NCI-H345 treated with DMSO at 0.1 percent for 48 hours (cell line): Measurements from ENCODE around the gene ANGPTL2.
"Not testable (repeated sequence)": the region's sequence is repeated elsewhere in the genome, so short reads cannot be mapped to it uniquely, and the experiment has no call there.

Experiments used
- DNase-seq: peaks from one replicate; lab custom pipeline; 2025; ENCODE audit not compliant: unreplicated experiment; lab: John Stamatoyannopoulos, UW

The ANGPTL2 gene

GRCh38 chr9:127122176-127123063, at the start of gene ANGPTL2:
Gene ANGPTL2, minus strand, starts transcription at chr9:127122635. Its CDS starts 13,904 bp downstream, at chr9:127108731.
- DNase-seq = peak; percentile 58

GRCh38 chr9:127171348-127171747, 48.9 kb upstream of the ANGPTL2 start:
- DNase-seq = not testable (repeated sequence)

GRCh38 chr9:127170652-127171051, 48.2 kb upstream of the ANGPTL2 start:
- DNase-seq = no peak

- DNase-seq = no peak
Measured at GRCh38 chr9:127170103-127170502, 47.7 kb upstream of the ANGPTL2 start.

GRCh38 chr9:127169575-127169883, 47.1 kb upstream of the ANGPTL2 start:
- no peak for DNase-seq

- no peak for DNase-seq
Measured at GRCh38 chr9:127168756-127169574, 46.5 kb upstream of the ANGPTL2 start.

GRCh38 chr9:127167560-127168326, 45.3 kb upstream of the ANGPTL2 start:
- no peak for DNase-seq

GRCh38 chr9:127166651-127167524, 44.5 kb upstream of the ANGPTL2 start:
- peak; percentile 3 for DNase-seq

GRCh38 chr9:127166111-127166510, 43.7 kb upstream of the ANGPTL2 start:
- DNase-seq = no peak

- no peak for DNase-seq
Measured at GRCh38 chr9:127165116-127165515, 42.7 kb upstream of the ANGPTL2 start.

GRCh38 chr9:127163409-127163808, 41.0 kb upstream of the ANGPTL2 start:
- DNase-seq = no peak

GRCh38 chr9:127162864-127163365, 40.5 kb upstream of the ANGPTL2 start:
- no peak for DNase-seq

GRCh38 chr9:127162046-127162863, 39.8 kb upstream of the ANGPTL2 start:
- no peak for DNase-seq

GRCh38 chr9:127161081-127161624, 38.7 kb upstream of the ANGPTL2 start:
- no peak for DNase-seq

GRCh38 chr9:127159949-127160610, 37.6 kb upstream of the ANGPTL2 start:
- DNase-seq = no peak

GRCh38 chr9:127159325-127159801, 36.9 kb upstream of the ANGPTL2 start:
- no peak for DNase-seq

- no peak for DNase-seq
Measured at GRCh38 chr9:127158786-127159324, 36.4 kb upstream of the ANGPTL2 start.

GRCh38 chr9:127155314-127155960, 33.0 kb upstream of the ANGPTL2 start:
- DNase-seq = no peak
